H9 (cell line): ENCODE data around the gene GPAT3. TPM values are rescaled to one million over a fixed set of nuclear protein-coding genes. Genes with fewer than 3 reads are reported as not detected.

Experiments used
- DNase-seq: peaks from one replicate; pipeline ENCODE4 v3.0.0-alpha.2; 2017
- H2AFZ ChIP-seq: one replicate; pipeline ENCODE4 v1.6.1; 2013; ENCODE audit warnings: mild to moderate bottlenecking, low read length, control low read depth, moderate library complexity
- H2AK5ac ChIP-seq: 2 replicates; pipeline ENCODE4 v1.6.1; 2013; ENCODE audit warnings: low read length, control low read depth, mixed read lengths; ENCODE audit not compliant: insufficient read length
- H2BK120ac ChIP-seq: one replicate; pipeline ENCODE4 v1.6.1; 2013; ENCODE audit warnings: low read depth, mild to moderate bottlenecking, low read length, control low read depth, inconsistent platforms; ENCODE audit not compliant: poor library complexity, severe bottlenecking
- H2BK12ac ChIP-seq: 2 replicates; pipeline ENCODE4 v1.6.1; 2013; ENCODE audit warnings: low read length, control low read depth, mixed read lengths, low read depth; ENCODE audit not compliant: insufficient read length
- H2BK15ac ChIP-seq: 2 replicates; pipeline ENCODE4 v1.6.1; 2013; ENCODE audit warnings: low read depth, low read length, control low read depth
- H2BK20ac ChIP-seq: one replicate; pipeline ENCODE4 v1.6.1; 2013; ENCODE audit warnings: low read depth, mild to moderate bottlenecking, low read length, control low read depth, inconsistent platforms; ENCODE audit not compliant: poor library complexity, severe bottlenecking
- H2BK5ac ChIP-seq: 2 replicates; pipeline ENCODE4 v1.6.1; 2013; ENCODE audit warnings: low read length, control low read depth, mixed read lengths; ENCODE audit not compliant: insufficient read length
- H3K14ac ChIP-seq: 2 replicates; pipeline ENCODE4 v1.6.1; 2013; ENCODE audit warnings: low read length, control low read depth; ENCODE audit not compliant: insufficient read depth
- H3K18ac ChIP-seq: 2 replicates; pipeline ENCODE4 v1.6.1; 2013; ENCODE audit warnings: low read depth, mild to moderate bottlenecking, mixed read lengths, low read length, control low read depth; ENCODE audit not compliant: insufficient read length
- H3K23ac ChIP-seq: 2 replicates; pipeline ENCODE4 v1.6.1; 2013; ENCODE audit warnings: low read length, control low read depth, mixed read lengths, low read depth; ENCODE audit not compliant: insufficient read length
- H3K23me2 ChIP-seq: 2 replicates; pipeline ENCODE4 v1.6.1; 2013; ENCODE audit warnings: low read depth, mild to moderate bottlenecking, mixed read lengths, low read length, control low read depth; ENCODE audit not compliant: insufficient read length, poor library complexity, severe bottlenecking
- H3K27ac ChIP-seq: 2 replicates; pipeline ENCODE4 v1.5.1; 2013; ENCODE audit warnings: low read length, control low read depth, mixed read lengths, low read depth; ENCODE audit not compliant: insufficient read length
- H3K27me3 ChIP-seq: 2 replicates; pipeline ENCODE4 v1.6.1; 2013; ENCODE audit warnings: low read length, control low read depth, inconsistent platforms; ENCODE audit not compliant: insufficient read depth
- H3K4ac ChIP-seq: 2 replicates; pipeline ENCODE4 v1.6.1; 2013; ENCODE audit warnings: low read depth, mild to moderate bottlenecking, control low read depth, inconsistent platforms, low read length, moderate library complexity
- H3K4me1 ChIP-seq: 2 replicates; pipeline ENCODE4 v1.6.1; 2013; ENCODE audit warnings: low read length, control low read depth, inconsistent platforms; ENCODE audit not compliant: insufficient read depth
- H3K4me2 ChIP-seq: 2 replicates; pipeline ENCODE4 v1.6.1; 2013; ENCODE audit warnings: low read length, control low read depth, mixed read lengths; ENCODE audit not compliant: insufficient read length, insufficient read depth
- H3K56ac ChIP-seq: 2 replicates; pipeline ENCODE4 v1.6.1; 2013; ENCODE audit warnings: low read depth, mild to moderate bottlenecking, mixed read lengths, low read length, control low read depth; ENCODE audit not compliant: insufficient read length
- H3K79me1 ChIP-seq: 2 replicates; pipeline ENCODE4 v1.6.1; 2013; ENCODE audit warnings: low read depth, mild to moderate bottlenecking, moderate library complexity, low read length, control low read depth, inconsistent platforms; ENCODE audit not compliant: insufficient read depth, poor library complexity, severe bottlenecking
- H3K79me2 ChIP-seq: 2 replicates; pipeline ENCODE4 v1.6.1; 2013; ENCODE audit warnings: low read length, control low read depth, inconsistent platforms; ENCODE audit not compliant: insufficient read depth
- H3K9ac ChIP-seq: 2 replicates; pipeline ENCODE4 v1.6.1; 2013; ENCODE audit warnings: low read length, control low read depth, mixed read lengths; ENCODE audit not compliant: insufficient read length; ENCODE audit errors: extremely low read depth
- H3K9me3 ChIP-seq: one replicate; pipeline ENCODE4 v1.6.1; 2013; ENCODE audit warnings: low read depth, low read length, inconsistent platforms; ENCODE audit not compliant: control insufficient read depth
- H3T11ph ChIP-seq: one replicate; pipeline ENCODE4 v1.6.1; 2013; ENCODE audit warnings: mild to moderate bottlenecking, low read length, control low read depth, inconsistent platforms
- H4K20me1 ChIP-seq: one replicate; pipeline ENCODE4 v1.6.1; 2013; ENCODE audit not compliant: control insufficient read depth, insufficient read length, insufficient read depth
- H4K5ac ChIP-seq: 2 replicates; pipeline ENCODE4 v1.6.1; 2013; ENCODE audit warnings: low read depth, mild to moderate bottlenecking, mixed read lengths, low read length, control low read depth; ENCODE audit not compliant: insufficient read length
- H4K8ac ChIP-seq: replicated peaks from 2 replicates; pipeline ENCODE4 v1.6.1; 2013; ENCODE audit warnings: low read length, control low read depth, mixed read lengths, low read depth; ENCODE audit not compliant: insufficient read length
- H4K91ac ChIP-seq: 2 replicates; pipeline ENCODE4 v1.6.1; 2013; ENCODE audit warnings: low read depth, mild to moderate bottlenecking, moderate library complexity, mixed read lengths, low read length, control low read depth; ENCODE audit not compliant: insufficient read length
- H3K27ac Mint-ChIP-seq, 3 experiments: 2 replicates in 2 of 3; 3 replicates in 1 of 3; pipeline ENCODE4 v1.8.0; 2020 to 2021; ENCODE audit warnings: mixed read lengths in 3 of 3, mild to moderate bottlenecking in 1 of 3, moderate library complexity in 1 of 3
- H3K27me3 Mint-ChIP-seq: 2 replicates; pipeline ENCODE4 v1.8.0; 2021; ENCODE audit warnings: low read depth, mild to moderate bottlenecking, moderate library complexity, mixed read lengths
- H3K36me3 Mint-ChIP-seq, 3 experiments: 2 replicates in 2 of 3; 3 replicates in 1 of 3; pipeline ENCODE4 v1.8.0; 2020 to 2021; ENCODE audit warnings: low read depth in 3 of 3, mixed read lengths in 3 of 3; ENCODE audit not compliant: insufficient read depth in 1 of 3
- H3K4me1 Mint-ChIP-seq, 2 experiments: 2 replicates each; pipeline ENCODE4 v1.8.0; 2020; ENCODE audit warnings: mixed read lengths in 2 of 2
- H3K4me3 Mint-ChIP-seq, 2 experiments: 2 replicates in 1 of 2; 3 replicates in 1 of 2; pipeline ENCODE4 v1.8.0; 2020 to 2021; ENCODE audit warnings: mild to moderate bottlenecking in 2 of 2, mixed read lengths in 2 of 2, moderate library complexity in 1 of 2
- H3K9me3 Mint-ChIP-seq, 2 experiments: 2 replicates in 1 of 2; 3 replicates in 1 of 2; pipeline ENCODE4 v1.8.0; 2020; ENCODE audit warnings: mild to moderate bottlenecking in 2 of 2, mixed read lengths in 2 of 2, moderate library complexity in 1 of 2
- CTCF ChIP-seq: fragments of 200-600 bp; sonication (generic); conservative IDR thresholded peaks from 3 replicates; pipeline ENCODE4 v1.8.0; 2021; ENCODE audit warnings: antibody characterized with exemption, mild to moderate bottlenecking
- WGBS: extraction: QIAGEN DNeasy Blood & Tissue Kit; methylation state at CpG from one replicate; pipeline ENCODE4 v1.1.7; 2013; ENCODE audit warnings: missing lambda C conversion rate, low lambda C conversion rate, mixed read lengths; ENCODE audit not compliant: insufficient read length; ENCODE audit errors: extremely low coverage; 5-methylcytosine and 5-hydroxymethylcytosine counted together
- total RNA-seq: library from RNA; stranded (reverse); gene quantifications from 2 replicates; pipeline ENCODE4 v1.2.1, GENCODE V29; 2021

Gene GPAT3
- total RNA-seq, 1 experiment from 2014 or later = 1.8 TPM

GRCh38 chr4:83582289-83582785, 46.4 kb downstream of the GPAT3 start:
- Histone ChIP-seq H2AFZ (no peak overlapping the region), H3K27me3 (no peaks in the 10 kb centered on the region), H3K9ac (no peak overlapping the region), H2BK120ac (no peak overlapping the region), H2BK20ac (no peak overlapping the region), H2BK15ac (no peak overlapping the region), H3K4me1 (no peaks in the 10 kb centered on the region), H3T11ph (no peak overlapping the region), H2AK5ac (no peak overlapping the region), H3K23ac (no peak overlapping the region), H3K18ac (no peak overlapping the region), H2BK5ac (no peak overlapping the region), H3K4me2 (no peak overlapping the region), H4K5ac (no peak overlapping the region), H3K14ac (no peak overlapping the region), H3K4ac (no peak overlapping the region), H4K91ac (no peak overlapping the region), H3K56ac (no peak overlapping the region), H3K79me1 (no peaks in the 10 kb centered on the region), H2BK12ac (no peak overlapping the region), H4K20me1 (no peaks in the 10 kb centered on the region), H3K79me2 (no peaks in the 10 kb centered on the region), H3K27ac (no peak overlapping the region), H3K9me3 (no peaks in the 10 kb centered on the region), H3K23me2 (no peaks in the 10 kb centered on the region), H4K8ac (no peak overlapping the region)
- Mint-ChIP-seq H3K4me3 (no peak overlapping the region), H3K9me3 (peaks cover 0 to 2% of the 10 kb centered on the region in 2 experiments; a peak in 3 of 5 replicates), H3K4me1 (no peaks in the 10 kb centered on the region), H3K36me3 (no peaks in the 10 kb centered on the region), H3K27ac (no peak overlapping the region; a peak in 1 of 7 replicates), H3K27me3 (no peaks in the 10 kb centered on the region)
- no peak for DNase-seq
- no peak for TF ChIP-seq CTCF
- WGBS = no CpG with 5 or more reads among the region's 7 CpGs
